Esophagus squamous epithelium (tissue), 5 donors: Measurements from ENCODE around the gene TRMT2A. TPM values are rescaled to one million over a fixed set of nuclear protein-coding genes. Genes with fewer than 3 reads are reported as not detected.

Experiments used
- DNase-seq: peaks from one replicate; lab custom pipeline; 2025; lab: John Stamatoyannopoulos, UW
- H3K27ac ChIP-seq, 4 donors: fragments of 200-600 bp; sonication (generic); one replicate each; pipeline ENCODE4 v1.5.1; 2016 to 2019; ENCODE audit warnings: mild to moderate bottlenecking in 1 of 4
- H3K27me3 ChIP-seq, 4 donors: fragments of 200-600 bp; sonication (generic); 1 replicate in 3 of 4; 2 replicates in 1 of 4; pipeline versions ENCODE4 v1.5.1 to v1.6.0; 2017 to 2021; ENCODE audit warnings: antibody characterized with exemption in 1 of 4
- H3K36me3 ChIP-seq, 3 donors: fragments of 200-600 bp; sonication (generic); one replicate each; pipeline ENCODE4 v1.5.1; 2016 to 2019
- H3K4me1 ChIP-seq, 3 donors: fragments of 200-600 bp; sonication (generic); one replicate each; pipeline ENCODE4 v1.5.1; 2017 to 2019
- H3K4me3 ChIP-seq, 4 donors: fragments of 200-600 bp; sonication (generic); 1 replicate in 3 of 4; 2 replicates in 1 of 4; pipeline ENCODE4 v1.5.1; 2016 to 2019; ENCODE audit warnings: mild to moderate bottlenecking in 2 of 4, moderate library complexity in 1 of 4
- H3K9me3 ChIP-seq, 3 donors: fragments of 200-600 bp; sonication (generic); one replicate each; pipeline ENCODE4 v1.5.1; 2016 to 2019
- CTCF ChIP-seq, 6 experiments: fragments of 450-650 bp in 4 of 6; fragments of 200-600 bp in 2 of 6; sonication (generic) in 2 of 6; IDR thresholded peaks; one replicate each; pipeline ENCODE4 v1.5.1; 2016 to 2019; ENCODE audit warnings: antibody characterized with exemption in 6 of 6, mild to moderate bottlenecking in 4 of 6, moderate library complexity in 4 of 6
- POLR2A ChIP-seq, 4 donors: fragments of 450-650 bp; IDR thresholded peaks; one replicate each; pipeline ENCODE4 v1.6.1; 2017; ENCODE audit warnings: antibody characterized with exemption in 4 of 4, mild to moderate bottlenecking in 4 of 4, moderate library complexity in 3 of 4
- WGBS, 2 donors: methylation state at CpG; one replicate each; pipeline ENCODE4 v1.1.5; 2018; 5-methylcytosine and 5-hydroxymethylcytosine counted together
- intact Hi-C: fragments of 100-400 bp; cut with DNase I; formaldehyde crosslinking; loops from one replicate; pipeline ENCODE4 v1.15.0; 2022
- total RNA-seq, 4 donors: library from RNA; depleted of rRNA; stranded (reverse); fragments of >200 nt; gene quantifications; one replicate each; pipeline ENCODE4 v1.1.0, GENCODE V29; 2016
- donor health status: DM: yes; HTN: yes; CAD: no.

The TRMT2A gene
- total RNA-seq, 4 donors from 2014 or later: 30.9 to 58.6 (median 41.3) TPM

- DNase-seq: no peak
- Histone ChIP-seq H3K4me3 (no peak overlapping the region), H3K27me3 (no peaks in the 10 kb centered on the region), H3K36me3 (peaks cover 10 to 80% (median 29%) of the 10 kb centered on the region in 3 donors), H3K27ac (no peak overlapping the region), H3K9me3 (no peaks in the 10 kb centered on the region), H3K4me1 (peaks cover 5 to 27% (median 5%) of the 10 kb centered on the region in 3 donors)
- TF ChIP-seq CTCF (IDR thresholded peaks at IDR 0.05) (no peak), POLR2A (IDR thresholded peaks at IDR 0.05) (no peak)
- WGBS, 2 donors: 89 to 100% methylated on average over 4 to 6 of the region's 11 CpGs
- intact Hi-C loops: no loop called here
These were observed 7.2 kb upstream of the TRMT2A start for GRCh38 chr22:20124083-20124787.

DNA sequence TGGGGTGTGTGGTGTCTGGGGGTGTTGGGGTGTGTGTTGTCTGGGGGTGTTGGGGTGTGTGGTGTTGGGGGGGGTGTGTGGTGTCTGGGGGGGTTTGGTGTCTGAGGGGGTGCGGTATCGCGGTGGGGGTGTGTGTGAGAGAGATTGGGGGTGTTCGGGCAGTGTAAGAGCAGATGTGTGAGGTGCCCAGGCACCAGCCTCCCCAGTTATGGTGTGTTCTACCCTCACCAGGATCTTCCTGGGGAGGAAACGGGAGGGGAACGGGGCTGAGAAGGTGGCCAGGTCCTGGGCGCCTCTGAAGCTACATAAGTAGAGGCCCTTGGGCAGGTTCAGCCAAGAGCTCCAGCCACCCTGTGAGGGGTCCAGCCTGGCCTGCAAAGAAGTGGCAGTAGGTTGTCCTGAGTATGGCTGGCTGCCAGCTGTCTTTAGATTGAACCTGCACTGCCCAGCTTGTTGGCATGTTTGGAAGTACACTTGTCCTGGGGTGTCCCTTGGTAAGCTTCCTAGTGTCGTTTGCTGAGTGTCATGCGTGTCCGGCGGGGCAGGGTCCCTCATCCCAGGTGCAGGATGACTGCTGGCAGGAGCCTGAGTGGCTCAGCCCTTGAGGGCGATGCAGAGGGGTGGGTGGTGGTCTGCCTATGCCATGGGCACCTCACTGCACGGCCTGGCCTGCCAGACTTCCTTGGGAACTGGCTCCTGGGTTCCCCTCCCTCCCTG is 6.5 kb upstream of the TRMT2A start:
- intact Hi-C loops: no loop called here
- no peak overlapping the region for H3K27ac ChIP-seq
- peaks cover 7 to 34% (median 12%) of the 10 kb centered on the region in 3 donors for H3K4me1 ChIP-seq
- DNase-seq: no peak
- no peaks in the 10 kb centered on the region for H3K9me3 ChIP-seq
- H3K27me3 ChIP-seq: no peaks in the 10 kb centered on the region
- TF ChIP-seq CTCF (IDR thresholded peaks at IDR 0.05) (no peak), POLR2A (IDR thresholded peaks at IDR 0.05) (no peak)
- peaks cover 10 to 84% (median 29%) of the 10 kb centered on the region in 3 donors for H3K36me3 ChIP-seq
- WGBS, 2 donors: 91 to 93% methylated on average over 7 to 10 of the region's 13 CpGs
- H3K4me3 ChIP-seq: no peak overlapping the region

DNA sequence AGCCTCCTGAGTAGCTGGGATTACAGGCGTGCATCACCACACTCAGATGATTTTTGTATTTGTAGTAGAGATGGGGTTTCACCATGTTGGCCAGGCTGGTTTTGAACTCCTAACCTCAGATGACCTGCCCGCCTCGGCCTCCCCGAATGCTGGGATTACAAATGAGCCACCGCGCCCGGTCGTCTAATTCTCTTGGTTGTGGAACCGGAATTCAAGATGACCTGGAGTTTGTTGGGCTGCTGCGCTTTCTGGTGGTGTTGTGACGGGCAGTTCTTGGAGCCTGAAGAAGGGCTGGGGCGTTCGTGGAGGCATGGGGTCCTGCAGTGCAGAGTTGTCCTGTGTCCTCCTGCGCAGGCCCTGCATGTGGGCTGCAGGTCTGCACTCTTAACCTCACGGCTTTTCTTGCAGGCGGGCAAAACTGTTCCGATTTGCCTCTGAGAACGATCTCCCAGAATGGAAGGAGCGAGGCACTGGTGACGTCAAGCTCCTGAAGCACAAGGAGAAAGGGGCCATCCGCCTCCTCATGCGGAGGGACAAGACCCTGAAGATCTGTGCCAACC is 4.9 kb upstream of the TRMT2A start:
- H3K27me3 ChIP-seq: no peaks in the 10 kb centered on the region
- intact Hi-C loops: no loop called here
- H3K4me1 ChIP-seq: peaks cover 16 to 43% (median 19%) of the 10 kb centered on the region in 3 donors
- H3K36me3 ChIP-seq: peaks cover 10 to 73% (median 29%) of the 10 kb centered on the region in 3 donors
- DNase-seq: no peak
- WGBS, 2 donors: 77 to 100% methylated on average over 6 to 17 of the region's 22 CpGs
- TF ChIP-seq POLR2A (IDR thresholded peaks at IDR 0.05) (no peak), CTCF (IDR thresholded peaks at IDR 0.05) (no peak)
- H3K27ac ChIP-seq: no peak overlapping the region
- no peak overlapping the region for H3K4me3 ChIP-seq
- H3K9me3 ChIP-seq: no peaks in the 10 kb centered on the region

- H3K4me3 ChIP-seq: peak overlapping the region; percentile 77 to 90 (median 85)
- no peak for DNase-seq
- peak overlapping the region; percentile 71 to 93 (median 90) for H3K27ac ChIP-seq
- peaks cover 30 to 72% (median 30%) of the 10 kb centered on the region in 3 donors for H3K4me1 ChIP-seq
- H3K27me3 ChIP-seq: no peaks in the 10 kb centered on the region
- no peak for TF ChIP-seq POLR2A (IDR thresholded peaks at IDR 0.05)
- TF ChIP-seq CTCF (IDR thresholded peaks at IDR 0.05): no peak
- 7 to 8% methylated on average over 7 to 8 of the region's 8 CpGs for WGBS, 2 donors
- intact Hi-C loops: loop anchor here (10.0 kb wide), 2 partner anchors 94 to 144 kb away; partner anchors contain the start of gene TANGO2
- H3K9me3 ChIP-seq: no peaks in the 10 kb centered on the region
- peaks cover 9 to 64% (median 14%) of the 10 kb centered on the region in 3 donors for H3K36me3 ChIP-seq
These were observed 1.4 kb upstream of the TRMT2A start for GRCh38 chr22:20118300-20119020.
